Medulla oblongata (tissue), 1 donor: ENCODE results near the gene CYP2A6.
"Not testable (repeated sequence)": the region's sequence is repeated elsewhere in the genome, so short reads cannot be mapped to it uniquely, and the experiment has no call there.

Source experiments
- DNase-seq: peaks from one replicate; pipeline ENCODE4 v3.0.0-alpha.2; 2015; ENCODE audit errors: extremely low spot score

Gene CYP2A6, protein sequence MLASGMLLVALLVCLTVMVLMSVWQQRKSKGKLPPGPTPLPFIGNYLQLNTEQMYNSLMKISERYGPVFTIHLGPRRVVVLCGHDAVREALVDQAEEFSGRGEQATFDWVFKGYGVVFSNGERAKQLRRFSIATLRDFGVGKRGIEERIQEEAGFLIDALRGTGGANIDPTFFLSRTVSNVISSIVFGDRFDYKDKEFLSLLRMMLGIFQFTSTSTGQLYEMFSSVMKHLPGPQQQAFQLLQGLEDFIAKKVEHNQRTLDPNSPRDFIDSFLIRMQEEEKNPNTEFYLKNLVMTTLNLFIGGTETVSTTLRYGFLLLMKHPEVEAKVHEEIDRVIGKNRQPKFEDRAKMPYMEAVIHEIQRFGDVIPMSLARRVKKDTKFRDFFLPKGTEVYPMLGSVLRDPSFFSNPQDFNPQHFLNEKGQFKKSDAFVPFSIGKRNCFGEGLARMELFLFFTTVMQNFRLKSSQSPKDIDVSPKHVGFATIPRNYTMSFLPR

DNA sequence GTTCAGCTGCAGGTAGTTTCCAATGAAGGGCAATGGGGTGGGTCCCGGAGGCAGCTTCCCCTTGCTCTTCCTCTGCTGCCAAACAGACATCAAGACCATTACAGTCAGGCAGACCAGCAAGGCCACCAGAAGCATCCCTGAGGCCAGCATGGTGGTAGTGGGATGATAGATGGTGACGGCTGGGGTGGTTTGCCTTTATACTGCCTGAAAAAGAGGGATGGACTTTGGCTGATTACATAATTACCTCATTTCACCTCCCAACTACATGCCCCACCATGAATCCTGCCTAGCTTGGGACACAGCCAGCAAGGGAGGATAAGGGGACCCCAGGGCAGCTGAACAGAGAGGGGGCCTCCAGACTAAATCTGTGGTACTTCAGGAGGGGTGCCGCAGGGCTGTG, at the start of gene CYP2A6:
Gene CYP2A6, minus strand, starts transcription at position 171 of the 400 bp plus-strand sequence. Its CDS starts 21 bp downstream, at position 150.
- DNase-seq: not testable (repeated sequence)

DNA sequence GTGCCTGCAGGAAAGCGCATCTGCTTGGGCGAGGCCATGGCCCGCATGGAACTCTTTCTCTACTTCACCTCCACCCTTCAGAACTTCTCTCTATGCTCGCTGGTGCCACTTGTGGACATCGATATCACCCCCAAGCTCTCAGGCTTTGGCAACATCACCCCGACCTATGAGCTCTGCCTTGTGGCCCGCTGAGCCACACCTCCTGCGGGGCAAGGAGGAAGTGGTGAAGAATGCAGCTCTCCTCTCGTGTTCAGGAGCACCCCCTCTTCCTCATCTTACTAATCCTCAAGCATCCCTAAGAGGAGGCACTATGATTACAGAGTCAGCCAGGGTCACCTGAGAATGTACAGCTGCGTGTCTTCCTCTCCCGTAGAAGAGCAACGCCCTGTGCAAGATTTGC, 49.7 kb upstream of the CYP2A6 start:
- not testable (repeated sequence) for DNase-seq

DNA sequence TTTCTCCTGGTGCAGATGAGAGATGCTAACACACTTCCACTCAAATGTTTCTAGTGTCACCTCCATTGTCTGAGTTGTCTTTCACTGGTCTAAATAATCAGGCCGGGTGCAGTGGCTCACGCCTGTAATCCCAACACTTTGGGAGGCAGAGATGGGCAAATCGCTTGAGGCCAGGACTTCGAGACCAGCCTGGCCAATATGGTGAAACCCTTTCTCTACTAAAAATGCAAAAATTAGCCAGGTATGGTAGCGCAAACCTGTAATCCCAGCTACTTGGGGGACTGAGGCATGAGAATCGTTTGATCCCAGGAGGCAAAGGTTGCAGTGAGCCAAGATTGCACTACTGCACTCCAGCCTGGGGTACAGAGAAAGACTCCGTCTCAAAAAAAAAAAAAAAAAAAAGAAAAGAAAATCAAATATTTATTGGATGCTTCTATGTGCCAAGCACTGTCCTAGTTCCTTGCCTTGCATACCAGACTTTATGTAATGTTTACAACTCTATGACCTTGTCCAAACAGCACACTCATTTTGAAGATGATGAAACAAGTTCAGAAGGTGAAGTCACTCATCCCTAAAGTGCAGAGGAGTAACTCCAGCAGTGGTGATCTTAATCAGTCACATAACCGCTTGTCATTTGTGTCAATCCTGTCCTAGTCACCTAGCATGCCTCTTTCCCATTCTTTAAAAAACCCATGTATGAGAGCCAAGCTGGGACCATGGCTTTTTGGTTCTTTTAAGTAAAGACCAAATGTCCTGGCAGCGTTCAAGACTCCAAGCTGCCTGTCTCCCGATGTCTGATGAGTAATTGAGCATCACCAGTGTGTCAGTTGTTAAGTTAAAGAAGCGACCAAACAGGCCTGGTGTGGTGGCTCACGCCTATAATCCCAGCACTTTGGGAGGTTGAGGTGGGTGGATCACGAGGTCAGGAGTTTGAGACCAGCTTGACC, 46.9 kb upstream of the CYP2A6 start:
- DNase-seq: not testable (repeated sequence)

DNA sequence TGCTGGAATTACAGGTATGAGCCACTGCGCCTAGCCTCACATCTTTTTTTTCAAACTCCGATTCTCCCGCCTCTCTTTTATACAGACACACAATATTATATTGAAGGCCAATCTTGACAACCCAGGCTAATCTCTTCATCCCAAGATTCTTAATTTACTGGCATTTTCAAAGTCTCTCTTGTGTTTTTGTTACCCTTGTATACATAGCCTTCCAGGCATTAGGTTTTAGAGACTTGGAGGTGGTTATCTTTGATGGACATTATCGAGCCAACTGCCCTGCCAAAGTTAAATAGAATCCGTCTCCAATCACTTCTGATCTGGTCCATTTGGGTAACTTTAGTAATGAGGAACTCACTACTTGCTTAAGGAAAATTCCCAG, 46.2 kb upstream of the CYP2A6 start:
- no peak for DNase-seq

DNA sequence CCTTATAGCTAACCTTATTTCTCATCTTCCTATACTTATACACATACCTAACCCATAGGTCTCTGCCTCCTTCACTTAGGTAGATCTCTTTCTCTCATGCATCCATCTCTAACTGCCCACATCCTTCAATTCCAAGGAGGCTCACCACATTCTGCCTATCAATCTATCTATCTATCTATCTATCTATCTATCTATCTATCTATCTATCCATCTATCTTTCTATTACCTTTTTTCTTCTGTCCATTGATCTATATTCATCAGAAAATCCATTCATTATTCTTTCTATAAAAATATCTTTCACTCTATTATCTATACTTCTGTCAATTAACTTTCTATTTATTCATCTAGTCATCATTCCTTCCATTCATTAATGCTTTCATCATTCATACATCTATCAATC, 42.9 kb upstream of the CYP2A6 start:
- DNase-seq: no peak

DNA sequence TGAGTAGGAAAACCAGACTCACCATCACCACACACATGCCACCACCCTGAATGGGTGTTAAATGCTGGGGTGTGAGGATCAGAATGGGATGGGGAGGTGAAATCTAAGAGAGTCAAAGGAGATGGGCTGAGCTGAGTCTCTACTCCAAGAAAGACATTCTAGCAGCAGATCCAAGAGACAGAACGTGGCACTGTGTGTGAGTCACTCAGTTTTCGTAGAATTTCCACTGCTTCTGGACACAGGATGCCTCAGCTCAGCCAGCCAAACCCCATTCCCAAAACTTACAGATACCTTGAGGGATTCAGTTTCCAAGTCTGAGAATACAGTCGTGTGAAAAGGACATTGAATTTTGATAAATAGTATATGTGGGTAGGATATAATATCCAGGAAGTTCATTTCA, 39.1 kb upstream of the CYP2A6 start:
- no peak for DNase-seq

DNA sequence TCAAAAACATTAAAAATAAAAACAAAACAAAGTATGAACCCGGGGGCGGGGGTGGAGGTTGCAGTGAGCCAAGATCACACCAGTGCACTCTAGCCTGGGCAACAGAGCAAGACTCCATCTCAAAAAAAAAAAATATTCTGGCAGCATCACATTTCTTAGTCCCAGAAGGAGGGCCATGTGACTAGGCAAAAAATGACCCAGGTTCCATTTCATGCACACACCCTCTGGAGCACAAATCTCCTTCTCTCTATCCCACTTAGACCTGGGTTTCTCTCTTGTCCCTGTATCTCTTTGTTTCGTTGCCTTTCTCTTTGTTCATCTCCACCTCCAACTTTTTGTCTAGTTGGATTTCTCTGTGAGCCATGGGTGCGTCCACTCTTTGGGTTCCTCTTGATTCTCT, 37.9 kb upstream of the CYP2A6 start:
- no peak for DNase-seq

DNA sequence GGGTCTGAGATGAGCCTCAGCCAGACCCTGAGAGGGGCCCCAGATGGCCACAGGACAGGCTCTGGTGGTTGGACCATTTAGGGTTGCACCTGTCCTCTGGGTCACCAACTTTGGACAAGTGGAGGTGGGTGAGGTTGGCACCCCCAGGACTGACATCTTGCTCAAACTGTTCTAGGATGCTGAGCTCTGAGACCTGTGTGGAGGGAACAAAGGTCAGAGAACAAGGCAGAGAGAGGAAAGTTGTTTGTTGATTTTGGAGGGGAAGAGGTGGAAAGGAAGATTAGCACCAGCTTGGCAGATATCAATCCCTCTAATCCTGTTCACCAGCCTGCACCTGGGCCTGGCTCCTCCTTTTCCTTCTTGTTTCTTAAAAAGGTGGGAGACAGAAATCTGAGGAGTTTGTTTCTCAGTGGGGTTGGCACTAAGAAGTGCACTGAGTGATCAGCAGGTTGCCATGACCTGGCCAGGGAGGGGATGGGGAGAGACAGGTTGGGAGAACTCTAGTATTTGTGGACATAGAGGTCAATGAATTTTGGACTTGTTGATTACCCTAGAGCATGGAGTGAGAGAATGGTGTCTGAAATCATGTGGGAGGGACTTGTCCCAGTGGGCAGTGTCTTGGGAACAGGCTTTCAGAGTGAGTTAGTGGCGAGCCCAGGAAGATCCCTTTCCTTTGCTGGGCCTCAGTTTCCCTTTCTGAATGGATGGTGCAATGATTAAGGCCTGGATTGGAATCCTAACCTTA, 34.1 kb upstream of the CYP2A6 start:
- DNase-seq: not testable (repeated sequence)

DNA sequence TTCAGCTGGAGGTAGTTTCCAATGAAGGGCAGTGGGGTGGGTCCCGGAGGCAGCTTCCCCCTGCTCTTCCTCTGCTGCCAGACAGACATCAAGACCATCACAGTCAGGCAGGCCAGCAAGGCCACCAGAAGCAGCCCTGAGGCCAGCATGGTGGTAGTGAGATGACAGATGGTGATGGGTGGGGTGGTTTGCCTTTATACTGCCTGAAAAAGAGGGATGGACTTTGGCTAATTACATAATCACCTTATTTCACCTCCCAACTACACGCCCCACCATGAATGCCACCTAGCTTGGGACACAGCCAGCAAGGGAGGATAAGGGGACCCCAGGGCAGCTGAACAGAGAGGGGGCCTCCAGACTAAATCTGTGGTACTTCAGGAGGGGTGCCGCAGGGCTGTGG, 31.8 kb upstream of the CYP2A6 start, which contains the start of gene CYP2A7:
Gene CYP2A7, minus strand, starts transcription at position 170 of the 400 bp plus-strand sequence. Its CDS starts 21 bp downstream, at position 149.
- DNase-seq: not testable (repeated sequence)

DNA sequence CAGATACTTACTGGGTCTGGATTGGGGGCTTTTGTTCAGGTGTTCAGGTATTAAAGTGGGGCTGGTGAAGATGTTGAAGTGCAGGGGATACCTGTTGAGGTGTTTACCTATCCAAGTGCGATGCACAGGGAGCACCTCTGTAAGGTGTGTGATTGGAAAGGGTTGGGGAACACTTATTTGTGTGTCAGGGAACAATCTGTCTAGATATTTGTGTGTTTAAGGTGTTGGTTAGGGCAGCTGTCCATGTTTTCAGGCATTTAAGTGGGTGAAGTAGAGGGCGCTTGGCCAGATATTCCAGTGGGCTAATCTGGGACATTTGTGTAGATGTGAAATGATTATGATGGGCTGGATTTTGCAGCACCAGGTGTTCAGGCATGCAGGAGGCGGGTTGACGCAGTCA, 29.1 kb upstream of the CYP2A6 start:
- DNase-seq: not testable (repeated sequence)

DNA sequence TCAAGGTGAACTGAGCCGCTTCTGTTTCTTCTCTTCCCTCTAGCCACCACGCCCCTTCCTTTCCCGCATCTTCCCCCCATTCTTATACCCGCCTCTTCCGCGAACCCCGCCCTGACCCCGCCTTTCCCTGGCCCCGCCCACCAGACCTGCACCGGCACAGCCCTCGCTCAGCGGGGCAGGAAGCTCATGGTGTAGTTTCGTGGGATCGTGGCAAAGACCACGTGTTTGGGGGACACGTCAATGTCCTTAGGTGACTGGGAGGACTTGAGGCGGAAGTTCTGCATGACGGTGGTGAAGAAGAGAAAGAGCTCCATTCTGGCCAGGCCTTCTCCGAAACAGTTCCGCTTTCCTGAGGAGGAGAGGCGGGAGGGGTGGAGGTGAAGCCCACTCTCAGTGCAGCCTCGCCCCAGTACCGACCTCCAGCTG, 25.3 kb upstream of the CYP2A6 start:
- DNase-seq: not testable (repeated sequence)

DNA sequence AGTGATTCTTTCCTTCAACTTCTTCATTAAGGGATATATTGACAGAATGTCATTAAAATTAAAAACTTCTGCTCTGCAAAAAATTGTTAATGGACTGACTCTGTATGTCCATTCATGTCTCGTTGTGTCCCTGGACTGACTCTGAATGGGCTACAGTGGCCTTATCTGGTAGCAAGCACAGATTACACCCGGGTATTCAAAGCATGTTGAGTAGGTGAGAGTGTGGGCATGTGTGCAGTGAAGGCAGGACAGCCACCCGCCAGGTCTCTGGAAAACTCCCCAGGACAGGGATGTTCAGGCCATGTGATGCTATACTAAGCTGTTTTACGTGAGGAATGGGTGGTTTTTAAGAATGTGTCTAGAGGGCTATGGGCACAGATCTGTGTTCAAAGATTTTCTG, 24.6 kb upstream of the CYP2A6 start:
- not testable (repeated sequence) for DNase-seq

DNA sequence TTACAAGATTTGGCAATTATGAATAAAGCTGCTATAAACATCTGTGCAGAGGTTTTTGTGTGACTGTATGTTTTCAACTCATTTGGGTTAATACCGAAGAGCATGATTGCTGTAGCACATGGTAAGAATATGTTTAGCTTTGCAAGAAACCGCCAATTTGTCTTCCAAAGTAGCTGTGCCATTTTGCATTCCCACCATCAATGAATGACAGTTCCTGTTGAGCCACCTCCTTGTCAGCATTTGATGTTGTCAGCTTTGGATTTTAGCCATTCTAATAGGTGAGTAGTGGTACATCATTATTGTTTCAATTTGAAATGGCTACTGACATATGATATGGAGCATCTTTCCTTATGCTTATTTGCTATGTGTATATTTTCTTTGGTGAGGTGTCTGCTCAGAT, 23.6 kb upstream of the CYP2A6 start:
- not testable (repeated sequence) for DNase-seq

DNA sequence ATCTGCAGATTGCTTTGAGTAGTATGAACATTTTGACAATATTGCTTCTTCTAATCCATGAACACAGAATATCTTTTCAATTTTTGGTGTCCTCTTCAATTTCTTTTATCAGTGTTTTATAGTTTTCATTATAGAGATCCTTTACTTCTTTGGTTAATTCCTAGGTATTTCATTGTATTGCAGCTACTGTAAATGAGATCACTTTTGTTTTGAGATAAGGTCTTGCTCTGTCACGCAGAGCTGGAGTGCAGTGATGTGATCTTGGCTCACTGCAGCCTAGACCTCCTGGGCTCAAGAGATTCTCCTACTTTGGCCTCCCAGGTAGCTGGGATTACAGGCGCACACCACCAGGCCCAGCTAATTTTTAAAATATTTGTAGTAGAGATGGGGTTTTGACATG, 22.0 kb upstream of the CYP2A6 start:
- DNase-seq: no peak

DNA sequence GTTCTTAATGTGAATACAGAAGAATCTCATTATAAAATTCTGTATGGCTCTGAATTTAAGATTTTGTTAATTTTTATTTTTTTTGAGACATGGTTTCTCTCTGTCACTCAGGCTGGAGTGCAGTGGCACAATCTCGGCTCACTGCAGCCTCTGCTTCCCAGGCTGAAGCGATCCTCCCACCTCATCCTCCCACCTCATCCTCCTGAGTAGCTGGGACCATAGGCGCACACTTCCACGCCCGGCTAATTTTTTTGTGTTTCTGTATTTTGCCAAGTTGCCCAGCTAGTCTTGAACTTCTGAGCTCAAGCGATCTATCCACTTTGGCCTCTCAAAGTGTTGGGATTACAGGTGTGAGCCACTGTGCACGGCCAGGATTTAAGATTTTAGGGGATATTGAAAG, 17.5 kb upstream of the CYP2A6 start:
- DNase-seq: no peak

DNA sequence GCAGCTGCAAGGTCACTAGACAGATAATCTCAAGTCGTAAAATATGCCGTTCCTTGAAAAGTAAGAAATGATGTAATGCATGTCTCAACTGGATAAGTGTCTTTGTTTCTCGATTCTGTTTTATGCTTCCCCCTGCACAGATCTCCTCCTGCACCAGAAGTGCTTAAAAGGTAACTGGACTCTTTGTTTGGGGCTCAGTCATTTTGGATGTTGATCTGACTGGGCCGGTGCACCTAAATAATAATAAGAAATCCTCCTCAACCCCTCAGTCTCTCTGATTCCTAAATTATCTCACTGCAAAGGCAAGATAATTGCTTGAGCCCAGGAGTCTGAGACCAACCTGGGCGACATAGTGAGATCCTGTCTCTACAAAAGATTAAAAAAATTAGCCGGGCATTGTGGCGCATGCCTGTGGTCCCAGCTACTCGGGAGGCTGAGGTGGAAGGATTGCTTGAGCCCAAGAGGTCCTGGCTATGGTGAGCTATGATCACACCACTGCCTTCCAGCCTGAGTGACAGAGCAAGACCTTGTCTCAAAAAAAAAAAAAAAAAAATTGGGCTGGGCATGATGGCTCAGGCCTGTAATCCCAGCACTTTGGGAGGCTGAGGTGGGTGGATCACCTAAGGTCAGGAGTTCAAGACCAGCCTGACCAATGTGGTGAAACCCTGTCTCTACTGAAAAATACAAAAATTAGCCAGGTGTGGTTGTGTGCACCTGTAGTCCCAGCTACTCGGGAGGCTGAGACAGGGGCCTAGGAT, 14.7 kb upstream of the CYP2A6 start:
- DNase-seq: not testable (repeated sequence)

DNA sequence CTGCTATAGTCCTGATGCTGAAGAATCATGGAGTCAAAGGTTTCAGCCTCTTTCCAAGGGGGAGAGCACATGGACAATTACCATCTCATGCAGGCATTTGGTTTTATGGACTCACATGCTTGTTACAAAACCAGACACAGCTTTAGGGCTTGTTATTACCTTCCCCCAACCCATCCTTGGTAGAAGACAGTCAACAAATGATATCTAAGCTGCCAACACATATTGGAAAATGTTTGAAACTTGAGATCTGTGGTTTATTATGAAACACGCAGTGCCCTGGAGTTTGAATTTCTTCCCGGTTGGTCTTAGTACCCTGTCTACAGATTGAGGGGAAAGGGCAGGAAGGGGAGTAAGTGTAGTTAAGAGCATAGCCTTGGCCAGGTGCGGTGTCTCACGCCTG, 12.5 kb upstream of the CYP2A6 start:
- DNase-seq: no peak

DNA sequence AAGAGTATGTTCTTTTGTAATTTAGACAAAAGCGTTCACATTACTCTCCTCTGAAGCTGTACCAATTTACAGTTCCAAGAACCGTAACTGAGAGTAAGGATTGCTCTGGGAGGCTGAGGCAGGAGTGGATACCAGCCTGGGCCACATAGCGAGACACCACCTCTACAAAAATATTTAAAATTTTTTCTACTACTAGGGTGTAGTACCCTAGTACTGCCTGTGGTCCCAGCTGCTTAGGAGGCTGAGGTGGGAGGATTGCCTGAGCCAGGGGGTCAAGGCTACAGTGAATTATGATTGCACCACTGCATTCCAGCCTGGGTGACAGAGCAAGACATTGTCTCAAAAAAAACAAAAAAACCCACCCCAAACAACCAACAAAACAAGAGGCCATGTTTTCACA, 12.1 kb upstream of the CYP2A6 start:
- DNase-seq: no peak

DNA sequence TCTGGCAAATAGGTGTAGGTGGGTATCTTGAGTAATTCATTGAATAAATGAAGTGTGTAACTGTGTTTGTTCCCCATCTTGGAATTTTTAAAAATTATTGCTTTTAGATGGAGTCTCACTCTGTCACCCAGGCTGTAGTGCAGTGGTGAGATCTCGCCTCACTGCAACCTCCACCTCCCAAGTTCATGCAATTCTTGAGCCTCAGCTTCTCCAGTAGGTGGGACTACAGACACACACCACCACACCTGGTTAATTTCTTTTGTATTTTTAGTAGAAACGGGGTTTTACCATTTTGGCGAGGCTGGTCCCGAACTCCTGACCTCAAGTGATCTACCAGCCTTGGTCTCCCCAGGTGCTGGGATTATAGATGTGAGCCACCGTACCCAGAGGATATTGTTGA, 7.9 kb upstream of the CYP2A6 start:
- DNase-seq: no peak

DNA sequence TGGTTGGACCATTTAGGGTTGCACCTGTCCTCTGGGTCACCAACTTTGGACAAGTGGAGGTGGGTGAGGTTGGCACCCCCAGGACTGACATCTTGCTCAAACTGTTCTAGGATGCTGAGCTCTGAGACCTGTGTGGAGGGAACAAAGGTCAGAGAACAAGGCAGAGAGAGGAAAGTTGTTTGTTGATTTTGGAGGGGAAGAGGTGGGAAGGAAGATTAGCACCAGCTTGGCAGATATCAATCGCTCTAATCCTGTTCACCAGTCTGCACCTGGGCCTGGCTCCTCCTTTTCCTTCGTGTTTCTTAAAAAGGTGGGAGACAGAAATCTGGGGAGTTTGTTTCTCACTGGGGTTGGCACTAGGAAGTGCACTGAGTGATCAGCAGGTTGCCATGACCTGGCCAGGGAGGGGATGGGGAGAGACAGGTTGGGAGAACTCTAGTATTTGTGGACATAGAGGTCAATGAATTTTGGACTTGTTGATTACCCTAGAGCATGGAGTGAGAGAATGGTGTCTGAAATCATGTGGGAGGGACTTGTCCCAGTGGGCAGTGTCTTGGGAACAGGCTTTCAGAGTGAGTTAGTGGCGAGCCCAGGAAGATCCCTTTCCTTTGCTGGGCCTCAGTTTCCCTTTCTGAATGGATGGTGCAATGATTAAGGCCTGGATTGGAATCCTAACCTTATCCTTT, 2.4 kb upstream of the CYP2A6 start:
- not testable (repeated sequence) for DNase-seq
